Hematopoietic multipotent progenitor cell (in vitro differentiated cells): ENCODE measurements around the gene CHEK1. TPM values are rescaled to one million over a fixed set of nuclear protein-coding genes. Genes with fewer than 3 reads are reported as not detected.
"Not testable (repeated sequence)": the region's sequence is repeated elsewhere in the genome, so short reads cannot be mapped to it uniquely, and the experiment has no call there.

ENCODE experiments used
- DNase-seq, 3 donors: peaks; one replicate each; pipeline ENCODE4 v3.0.0-alpha.2; 2011 to 2015; ENCODE audit warnings: low read depth in 2 of 3, low spot score in 2 of 3
- small RNA-seq: library from RNA; depleted of rRNA; stranded (forward); fragments of <200 nt; gene quantifications from one replicate; pipeline ENCODE3, GENCODE V24; 2012
- total RNA-seq: library from RNA; depleted of rRNA; stranded (reverse); fragments of >200 nt; gene quantifications from one replicate; pipeline ENCODE4 v1.2.3, GENCODE V29; 2012

CHEK1 gene
- total RNA-seq, 1 donor, result 9.4 TPM

DNA sequence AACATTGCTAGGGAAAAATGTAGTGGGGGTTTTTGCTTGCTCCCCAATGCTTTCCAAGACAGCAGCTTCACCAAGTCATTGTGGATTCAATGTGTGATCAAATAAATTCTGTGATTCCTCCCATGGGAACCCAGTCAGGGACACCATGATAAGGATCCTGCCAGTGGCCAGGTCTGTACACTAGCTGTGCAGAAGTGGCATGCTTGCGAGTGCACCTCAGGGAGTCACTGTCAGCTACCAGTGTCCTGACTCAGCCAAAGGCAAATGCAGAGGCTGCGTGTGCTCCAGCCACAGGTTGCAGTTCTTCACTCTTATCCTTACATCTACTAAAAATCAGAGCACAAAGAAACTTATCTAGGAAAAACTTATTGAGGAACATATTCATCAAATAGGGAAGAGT is 65.0 kb downstream of the CHEK1 start:
- DNase-seq, result no peak

DNA sequence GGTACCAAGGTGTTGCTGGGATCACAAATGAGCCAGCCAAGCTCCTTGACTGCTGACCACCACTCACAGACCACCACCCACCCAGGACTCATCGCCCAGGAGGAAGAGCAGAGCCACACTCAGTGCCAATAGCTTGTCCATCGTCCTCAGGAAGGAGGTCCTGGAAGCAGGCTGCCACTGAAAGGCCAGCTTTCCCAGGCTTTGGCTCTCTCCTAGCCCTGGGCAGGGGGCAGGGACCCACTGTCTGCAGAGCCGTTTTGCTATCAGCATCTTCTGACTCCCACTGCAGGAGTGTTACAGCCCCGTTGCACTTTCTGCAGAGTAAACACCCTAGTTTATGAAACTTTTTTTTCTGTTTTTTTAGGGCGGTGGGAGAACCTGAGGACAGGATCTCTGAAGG is 67.9 kb downstream of the CHEK1 start:
- no peak for DNase-seq

DNA sequence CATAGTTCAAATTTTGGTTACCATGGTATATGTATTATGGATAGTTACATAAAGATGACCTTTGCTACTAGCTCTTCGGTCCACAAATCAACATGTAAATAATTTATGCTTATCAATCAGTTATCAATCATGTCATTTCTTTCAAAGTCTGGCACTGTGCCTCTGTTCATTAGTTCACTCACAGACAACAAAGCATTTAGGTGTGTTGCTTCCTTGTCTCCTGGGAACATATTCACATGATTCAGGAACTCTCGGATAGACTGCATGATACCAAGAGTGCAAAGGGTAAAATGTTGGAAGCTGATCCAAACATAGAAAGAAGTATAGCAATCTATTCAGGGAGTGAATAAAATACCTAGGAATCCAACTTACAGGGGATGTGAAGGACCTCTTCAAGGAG is 70.0 kb downstream of the CHEK1 start:
- DNase-seq, result no peak

DNA sequence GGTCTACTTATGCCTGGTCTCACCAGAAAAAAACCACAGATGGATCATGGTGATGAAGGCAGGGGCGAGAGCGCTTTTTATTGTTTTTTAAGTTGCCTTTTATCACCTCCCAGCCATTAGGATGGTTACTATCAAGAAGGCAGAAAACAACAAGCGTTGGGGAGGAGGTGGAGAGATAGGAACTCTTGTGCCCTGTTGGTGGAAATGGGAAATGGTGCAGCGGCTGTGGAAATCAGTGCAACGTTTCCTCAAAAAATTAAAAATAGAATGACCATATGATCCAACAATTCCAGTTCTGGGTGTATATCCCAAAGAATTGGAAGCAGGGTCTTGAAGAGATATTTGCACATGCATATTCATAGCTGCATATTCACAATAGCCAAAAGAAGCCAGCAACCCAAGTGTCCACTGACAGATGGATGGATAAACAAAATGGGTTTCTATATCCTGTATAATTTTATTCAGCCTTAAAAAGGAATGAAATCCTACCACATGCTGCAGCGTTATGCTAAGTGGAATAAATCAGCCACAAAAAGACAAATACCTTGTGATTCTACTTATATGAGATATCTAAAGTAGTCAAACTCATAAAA is 76.2 kb downstream of the CHEK1 start:
- no peak for DNase-seq

DNA sequence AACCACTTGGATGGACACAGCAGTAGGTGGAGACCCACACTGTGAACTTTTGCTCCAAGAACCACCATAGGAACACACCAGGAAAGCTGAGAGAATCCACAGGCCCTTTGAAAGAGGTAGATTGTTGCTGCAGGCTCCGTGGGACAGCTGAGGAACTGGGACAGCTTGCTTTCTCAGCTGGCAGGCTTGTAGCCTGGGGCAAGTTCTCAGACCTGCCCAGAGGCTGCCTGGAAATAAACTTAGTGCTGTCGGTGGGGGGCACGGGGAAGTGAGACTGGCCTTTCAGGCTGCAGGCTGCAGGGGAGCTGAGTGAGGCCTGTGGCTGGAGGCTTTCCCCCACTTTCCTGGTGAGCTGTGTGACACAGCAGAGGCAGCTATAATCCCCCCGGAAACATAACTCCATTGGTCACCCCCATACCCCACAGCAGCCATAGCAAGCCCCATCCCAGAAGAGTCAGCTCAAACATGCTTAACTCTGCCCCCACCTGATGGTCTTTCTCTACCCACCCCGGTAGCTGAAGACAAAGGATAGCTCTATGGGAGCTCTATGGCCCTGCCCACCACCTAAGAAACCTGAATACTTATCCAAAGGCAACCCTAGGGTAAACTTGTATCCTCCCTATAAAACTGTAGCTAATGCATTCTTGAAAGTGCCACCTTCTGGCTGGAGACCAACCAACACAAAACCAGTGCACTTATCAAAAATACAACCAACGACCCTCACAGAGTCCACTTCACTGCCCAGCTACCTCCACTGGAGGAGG is 77.1 kb downstream of the CHEK1 start:
- DNase-seq, result no peak

DNA sequence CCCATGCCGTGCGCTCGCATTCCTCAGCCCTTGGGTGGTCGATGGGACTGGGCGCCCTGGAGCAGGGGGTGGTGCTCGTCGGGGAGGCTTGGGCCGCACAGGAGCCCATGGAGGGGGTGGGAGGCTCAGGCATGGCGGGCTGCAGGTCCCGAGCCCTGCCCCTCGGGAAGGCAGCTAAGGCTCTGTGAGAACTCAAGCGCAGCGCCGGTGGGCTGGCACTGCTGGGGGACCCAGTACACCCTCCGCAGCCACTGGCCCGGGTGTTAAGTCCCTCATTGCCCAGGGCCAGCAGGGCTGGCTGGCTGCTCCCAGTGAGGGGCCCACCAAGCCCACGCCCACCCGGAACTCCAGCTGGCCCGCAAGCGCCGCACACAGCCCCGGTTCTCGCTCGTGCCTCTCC is 79.7 kb downstream of the CHEK1 start:
- DNase-seq, result not testable (repeated sequence)

DNA sequence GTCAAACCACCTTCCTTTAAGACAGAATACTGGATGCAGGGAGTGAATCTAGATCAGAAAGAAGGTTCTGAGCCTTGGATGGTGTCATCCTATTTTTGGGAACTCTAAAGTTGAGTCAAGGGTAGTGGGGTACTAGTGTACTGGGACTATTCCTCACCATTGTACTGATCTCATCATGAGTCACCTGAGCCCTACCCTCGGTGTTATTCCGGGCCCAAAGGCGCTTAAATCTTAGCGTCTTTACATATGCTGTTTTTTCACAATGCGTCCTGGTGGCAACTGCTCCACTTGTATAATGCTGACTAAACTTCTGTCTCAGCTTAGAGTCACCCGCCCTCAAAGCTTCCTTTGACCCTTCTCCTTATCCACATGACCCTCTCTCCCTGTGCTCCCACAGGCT is 95.8 kb downstream of the CHEK1 start:
- no peak for DNase-seq

DNA sequence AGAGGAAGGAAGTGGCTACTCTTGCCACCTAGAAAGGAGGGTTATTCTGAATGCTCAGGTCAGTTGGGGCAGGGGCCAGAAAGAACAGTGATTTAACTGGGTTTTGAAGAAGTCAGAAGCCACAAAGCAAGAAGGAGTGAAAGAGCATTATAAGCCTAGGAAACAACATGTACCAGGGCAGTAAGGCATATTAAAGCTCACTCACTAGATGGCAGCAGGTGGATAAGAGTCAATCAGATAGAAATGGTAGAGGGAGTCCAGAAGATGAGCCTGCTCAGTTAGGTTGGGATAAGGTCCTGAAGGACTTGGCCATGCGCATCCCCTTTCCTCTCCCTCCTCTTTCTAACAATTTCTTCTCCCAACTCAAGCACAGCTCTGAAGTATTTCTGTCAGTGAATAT is 99.2 kb downstream of the CHEK1 start:
- DNase-seq, result peak in 1 of 3 donors; percentile 4

Small RNA genes lying within 50 kb of the gene (small RNA-seq; reads per million reads assigned to genes)
- 0.27 reads per million for gene RNU2-35P

Other genes with a start within 250 kb of the CHEK1 start
- gene FEZ1, start 128.9 kb upstream of the CHEK1 start, total RNA-seq, result 0.27 TPM
- gene EI24, start 55.7 kb upstream of the CHEK1 start, total RNA-seq, result 38.5 TPM
- gene STT3A, start 32.3 kb upstream of the CHEK1 start, total RNA-seq, result 125 TPM
- gene ACRV1, start 55.7 kb downstream of the CHEK1 start, total RNA-seq, result not detected
- gene PATE1, start 121.1 kb downstream of the CHEK1 start, total RNA-seq, result not detected
- not detected for gene PATE2, start 153.7 kb downstream of the CHEK1 start, total RNA-seq
- gene PATE3, start 163.0 kb downstream of the CHEK1 start, total RNA-seq, result not detected
- not detected for gene PATE4, start 208.2 kb downstream of the CHEK1 start, total RNA-seq